Skeletal muscle satellite cell (primary cell): ENCODE data around the gene OR2AG1. TPM values are rescaled to one million over a fixed set of nuclear protein-coding genes. Genes with fewer than 3 reads are reported as not detected.

Experiments
- H3K27me3 ChIP-seq: 2 replicates; pipeline ENCODE4 v1.7.0; 2013; ENCODE audit warnings: low read length; ENCODE audit not compliant: control insufficient read depth, insufficient read depth
- H3K36me3 ChIP-seq: 2 replicates; pipeline ENCODE4 v1.7.0; 2013; ENCODE audit warnings: mild to moderate bottlenecking, control low read depth, low read length; ENCODE audit not compliant: insufficient read depth
- H3K4me1 ChIP-seq: 2 replicates; pipeline ENCODE4 v1.7.0; 2013; ENCODE audit warnings: low read length; ENCODE audit not compliant: control insufficient read depth, insufficient read depth
- H3K4me2 ChIP-seq: 2 replicates; pipeline ENCODE4 v1.7.0; 2013; ENCODE audit warnings: mild to moderate bottlenecking, low read length
- H3K4me3 ChIP-seq: 2 replicates; pipeline ENCODE4 v1.7.0; 2013; ENCODE audit warnings: low read length
- H3K9ac ChIP-seq: 2 replicates; pipeline ENCODE4 v1.7.0; 2013; ENCODE audit warnings: mild to moderate bottlenecking, low read depth, low read length, moderate library complexity
- H3K9me3 ChIP-seq: replicated peaks from 2 replicates; pipeline ENCODE4 v1.7.0; 2013; ENCODE audit warnings: mild to moderate bottlenecking, control low read depth, low read length
- total RNA-seq: library from RNA; depleted of rRNA; stranded (reverse); fragments of >200 nt; gene quantifications from 2 replicates; pipeline ENCODE4 v1.2.3, GENCODE V29; 2012; rRNA removed

Gene OR2AG1
- not detected in 2 replicates for total RNA-seq

DNA sequence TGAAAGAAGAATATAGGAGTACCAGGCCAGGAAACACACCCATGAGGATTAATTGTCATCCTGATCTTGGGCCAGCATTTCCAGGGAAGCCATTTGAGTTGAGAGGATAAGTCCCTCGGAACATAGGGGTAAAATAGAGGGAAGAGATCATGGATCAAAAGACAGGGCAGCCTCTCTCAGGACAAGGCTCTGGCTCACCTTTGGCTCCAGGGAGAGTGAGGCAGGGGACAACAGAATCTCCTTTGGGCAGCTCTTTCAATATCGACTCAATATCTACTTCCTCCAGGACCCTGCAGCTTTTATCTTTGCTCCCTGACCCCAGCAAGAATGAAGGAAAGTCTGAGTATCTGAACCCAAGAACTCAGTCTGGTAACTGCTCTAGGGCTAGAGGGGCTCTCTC lies at the start of gene OR2AG1:
OR2AG1 (plus strand) TSS at position 301 of the 400 bp plus-strand sequence. CDS start 2,018 bp downstream, outside the sequence.
- H3K27me3 ChIP-seq = peaks cover 10% of the 10 kb centered on the region
- no peaks in the 10 kb centered on the region for H3K4me1 ChIP-seq
- H3K4me3 ChIP-seq = no peak within 1 kb of the TSS
- no peaks in the 10 kb centered on the region for H3K9me3 ChIP-seq
- H3K36me3 ChIP-seq = no peaks in the 10 kb centered on the region
- no peak within 1 kb of the TSS for H3K9ac ChIP-seq
- H3K4me2 ChIP-seq = no peak within 1 kb of the TSS

- no peak overlapping the region for H3K9ac ChIP-seq
- no peaks in the 10 kb centered on the region for H3K36me3 ChIP-seq
- H3K9me3 ChIP-seq = no peaks in the 10 kb centered on the region
- H3K4me2 ChIP-seq = no peak overlapping the region
- no peak overlapping the region for H3K4me3 ChIP-seq
- peaks cover 6% of the 10 kb centered on the region for H3K4me1 ChIP-seq
- peaks cover 9% of the 10 kb centered on the region for H3K27me3 ChIP-seq
Observed at GRCh38 chr11:6733326-6734275, 49.2 kb upstream of the OR2AG1 start.

GRCh38 chr11:6734616-6735015 lies 48.2 kb upstream of the OR2AG1 start:
- Histone ChIP-seq H3K36me3 (no peaks in the 10 kb centered on the region), H3K9ac (no peak overlapping the region), H3K4me2 (no peak overlapping the region), H3K4me3 (no peak overlapping the region), H3K4me1 (peaks cover 6% of the 10 kb centered on the region), H3K9me3 (no peaks in the 10 kb centered on the region), H3K27me3 (peaks cover 7% of the 10 kb centered on the region)

GRCh38 chr11:6735306-6735705 lies 47.5 kb upstream of the OR2AG1 start:
- Histone ChIP-seq H3K4me2 (no peak overlapping the region), H3K9me3 (no peaks in the 10 kb centered on the region), H3K9ac (no peak overlapping the region), H3K27me3 (peaks cover 7% of the 10 kb centered on the region), H3K4me3 (no peak overlapping the region), H3K4me1 (peaks cover 6% of the 10 kb centered on the region), H3K36me3 (no peaks in the 10 kb centered on the region)

DNA sequence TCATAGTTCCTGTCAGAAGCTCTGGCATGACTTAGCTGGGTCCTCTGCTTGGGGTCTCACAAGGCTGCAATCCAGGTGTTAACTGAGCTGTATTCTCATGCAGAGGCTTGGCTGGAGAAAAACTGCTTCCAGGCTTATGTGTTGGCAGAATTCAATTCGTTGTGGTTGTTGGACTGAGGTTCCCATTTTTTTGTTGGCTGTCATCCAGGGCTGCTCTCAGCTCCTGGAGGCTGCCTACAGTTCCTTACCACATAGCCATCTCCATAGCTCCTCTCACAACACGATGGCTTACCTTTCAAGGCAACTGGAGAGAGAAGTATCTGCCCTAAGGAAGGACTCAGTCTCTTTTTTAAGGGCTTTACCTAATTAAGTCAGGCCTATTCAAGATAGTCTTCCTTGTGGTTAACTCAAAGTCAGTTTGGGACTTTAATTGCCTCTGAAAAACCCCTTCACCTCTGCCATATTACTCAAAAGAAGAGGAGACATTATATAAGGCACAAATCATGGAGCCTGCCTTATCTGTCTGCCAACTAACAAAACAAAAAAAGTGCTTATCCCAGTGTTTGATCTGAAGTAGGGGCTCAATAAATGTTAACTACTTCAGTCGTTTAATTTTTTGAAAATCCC lies 46.2 kb upstream of the OR2AG1 start:
- no peaks in the 10 kb centered on the region for H3K36me3 ChIP-seq

DNA sequence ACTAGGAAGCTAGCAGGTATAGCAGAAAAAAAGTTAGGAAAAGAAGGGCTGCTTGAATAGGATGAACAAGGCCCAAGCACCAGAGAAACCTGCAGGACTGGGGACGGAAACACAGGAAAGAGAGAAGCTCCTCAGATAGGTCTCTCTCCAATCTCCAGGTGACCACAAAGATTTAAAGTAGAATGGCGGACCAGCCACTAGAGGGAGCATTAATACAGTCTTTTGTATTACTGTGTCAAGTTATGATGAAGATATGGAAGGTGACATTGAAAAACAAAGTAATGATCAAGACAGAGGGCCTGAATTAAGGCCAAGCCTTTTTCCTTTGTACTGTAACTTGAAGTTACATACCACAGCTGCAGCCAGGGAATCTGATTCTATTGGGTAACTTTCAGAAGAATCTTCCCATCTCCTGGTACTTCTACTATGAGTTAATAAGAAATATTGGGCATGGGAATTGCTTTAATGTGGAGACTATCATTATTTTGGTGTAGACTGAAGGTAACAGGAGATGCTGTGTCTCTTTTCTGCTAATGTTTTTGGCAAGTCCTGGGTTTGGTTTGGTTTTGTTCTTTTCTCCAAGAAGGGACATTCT lies 44.9 kb upstream of the OR2AG1 start:
- H3K27me3 ChIP-seq = peaks cover 12% of the 10 kb centered on the region
- no peaks in the 10 kb centered on the region for H3K36me3 ChIP-seq
- no peak overlapping the region for H3K9ac ChIP-seq
- no peaks in the 10 kb centered on the region for H3K9me3 ChIP-seq
- H3K4me2 ChIP-seq = no peak overlapping the region
- H3K4me1 ChIP-seq = peaks cover 6% of the 10 kb centered on the region
- no peak overlapping the region for H3K4me3 ChIP-seq

More for the DNA sequence above, 46.2 kb upstream of the OR2AG1 start:
- peaks cover 7% of the 10 kb centered on the region for H3K27me3 ChIP-seq
- H3K4me2 ChIP-seq = no peak overlapping the region
- no peaks in the 10 kb centered on the region for H3K9me3 ChIP-seq
- peaks cover 6% of the 10 kb centered on the region for H3K4me1 ChIP-seq
- H3K9ac ChIP-seq = no peak overlapping the region
- no peak overlapping the region for H3K4me3 ChIP-seq

DNA sequence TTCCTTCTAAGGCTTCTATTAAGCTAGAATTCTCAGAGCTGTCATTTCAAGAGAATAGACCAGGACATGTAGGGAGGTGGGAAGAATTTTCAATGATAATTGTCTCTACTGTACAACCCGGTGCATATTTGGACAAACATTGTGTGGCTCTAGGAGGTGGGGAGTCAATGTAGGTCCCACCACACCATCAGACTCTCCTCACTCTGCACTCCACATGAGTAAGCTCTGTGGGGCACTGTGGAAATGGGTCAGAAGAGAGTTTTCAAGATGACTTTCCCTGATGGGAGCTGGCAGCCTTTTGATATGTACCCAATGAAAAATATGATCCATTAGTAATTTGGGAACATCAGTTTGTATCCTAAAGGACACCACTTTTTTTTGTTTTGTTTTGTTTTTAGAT lies 44.2 kb upstream of the OR2AG1 start:
- H3K27me3 ChIP-seq = peaks cover 17% of the 10 kb centered on the region
- no peak overlapping the region for H3K4me2 ChIP-seq
- H3K4me3 ChIP-seq = no peak overlapping the region
- no peak overlapping the region for H3K9ac ChIP-seq
- no peaks in the 10 kb centered on the region for H3K36me3 ChIP-seq
- H3K4me1 ChIP-seq = peaks cover 6% of the 10 kb centered on the region
- no peaks in the 10 kb centered on the region for H3K9me3 ChIP-seq

- no peak overlapping the region for H3K4me3 ChIP-seq
- no peak overlapping the region for H3K9ac ChIP-seq
- no peaks in the 10 kb centered on the region for H3K9me3 ChIP-seq
- H3K36me3 ChIP-seq = no peaks in the 10 kb centered on the region
- H3K27me3 ChIP-seq = peaks cover 25% of the 10 kb centered on the region
- H3K4me2 ChIP-seq = no peak overlapping the region
- no peaks in the 10 kb centered on the region for H3K4me1 ChIP-seq
Observed at GRCh38 chr11:6742260-6742659, 40.6 kb upstream of the OR2AG1 start.

- H3K4me3 ChIP-seq = no peak overlapping the region
- no peak overlapping the region for H3K9ac ChIP-seq
- H3K4me2 ChIP-seq = no peak overlapping the region
- H3K36me3 ChIP-seq = no peaks in the 10 kb centered on the region
- H3K9me3 ChIP-seq = no peaks in the 10 kb centered on the region
- no peaks in the 10 kb centered on the region for H3K4me1 ChIP-seq
- peaks cover 33% of the 10 kb centered on the region for H3K27me3 ChIP-seq
Observed at GRCh38 chr11:6745018-6745417, 37.8 kb upstream of the OR2AG1 start.

GRCh38 chr11:6745465-6746015 lies 37.3 kb upstream of the OR2AG1 start:
- Histone ChIP-seq H3K36me3 (no peaks in the 10 kb centered on the region), H3K4me3 (no peak overlapping the region), H3K4me2 (no peak overlapping the region), H3K9me3 (no peaks in the 10 kb centered on the region), H3K9ac (no peak overlapping the region), H3K27me3 (peaks cover 33% of the 10 kb centered on the region), H3K4me1 (no peaks in the 10 kb centered on the region)

DNA sequence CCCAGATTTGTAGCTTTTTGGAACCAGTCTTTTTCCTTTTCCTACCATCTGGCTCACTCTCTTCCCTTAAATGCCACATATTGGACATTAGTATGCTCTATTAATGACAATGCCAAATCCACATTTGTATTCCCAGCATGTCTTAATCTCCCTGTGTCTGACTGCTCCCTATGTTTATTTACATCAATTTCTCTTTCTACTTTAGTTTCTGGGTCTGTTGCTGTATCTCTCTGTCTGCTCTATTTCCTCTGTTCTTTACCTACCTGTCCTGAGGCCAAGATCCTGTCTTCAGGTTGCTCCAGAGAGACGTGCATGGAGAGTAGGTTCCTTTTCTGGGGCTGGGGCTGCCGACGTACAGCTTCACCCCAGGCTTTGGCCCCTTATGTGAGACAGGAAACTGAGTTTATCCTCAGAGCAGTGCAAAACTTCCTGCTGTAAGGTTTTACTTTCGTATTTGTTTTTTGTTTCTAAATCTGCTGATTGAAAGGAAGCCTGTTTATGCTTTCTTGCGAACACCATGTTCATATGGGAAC lies 36.7 kb upstream of the OR2AG1 start:
- H3K4me1 ChIP-seq = no peaks in the 10 kb centered on the region

More for the DNA sequence above, 36.7 kb upstream of the OR2AG1 start:
- Histone ChIP-seq H3K4me3 (no peak overlapping the region), H3K36me3 (no peaks in the 10 kb centered on the region), H3K9ac (no peak overlapping the region), H3K27me3 (peaks cover 33% of the 10 kb centered on the region), H3K4me2 (no peak overlapping the region), H3K9me3 (no peaks in the 10 kb centered on the region)
